HFFc6 (cell line): ENCODE measurements around the gene ARHGAP31. TPM values are rescaled to one million over a fixed set of nuclear protein-coding genes. Genes with fewer than 3 reads are reported as not detected.

Experiments
- DNase-seq: peaks from one replicate; pipeline ENCODE4 v3.0.0-alpha.2; 2018
- H3K27ac Mint-ChIP-seq: 2 replicates; pipeline ENCODE4 v1.8.0; 2020; ENCODE audit warnings: mild to moderate bottlenecking, mixed read lengths
- H3K27me3 Mint-ChIP-seq: 2 replicates; pipeline ENCODE4 v1.8.0; 2021; ENCODE audit warnings: mild to moderate bottlenecking, moderate library complexity, mixed read lengths; ENCODE audit not compliant: insufficient read depth
- H3K36me3 Mint-ChIP-seq: 2 replicates; pipeline ENCODE4 v1.8.0; 2021; ENCODE audit warnings: low read depth, mixed read lengths
- H3K4me1 Mint-ChIP-seq: 2 replicates; pipeline ENCODE4 v1.8.0; 2020; ENCODE audit warnings: low read depth, mixed read lengths
- H3K4me3 Mint-ChIP-seq: 2 replicates; pipeline ENCODE4 v1.8.0; 2020; ENCODE audit warnings: mild to moderate bottlenecking, moderate library complexity, mixed read lengths
- H3K9me3 Mint-ChIP-seq: 2 replicates; pipeline ENCODE4 v1.8.0; 2020; ENCODE audit warnings: mild to moderate bottlenecking, mixed read lengths
- total RNA-seq, 6 experiments: library from RNA; stranded (reverse); fragmentation: NEBNext Ultra II Directional; extraction: Animal tissue kit (Norgen Biotek cat#: 25700); gene quantifications; 2 replicates in 1 of 6; 3 replicates in 5 of 6; pipeline ENCODE4 v1.2.3, GENCODE V29; 2021
- TF ChIP-seq, protein P1 (sequence below): fragments of 200-600 bp; sonication (generic); IDR thresholded peaks from 2 replicates; pipeline ENCODE4 v1.5.0; 2021; ENCODE audit warnings: antibody characterized with exemption, mild to moderate bottlenecking

The ARHGAP31 gene
- total RNA-seq, 6 experiments from 2014 or later: 18.0 to 25.1 (median 20.5) TPM

DNA sequence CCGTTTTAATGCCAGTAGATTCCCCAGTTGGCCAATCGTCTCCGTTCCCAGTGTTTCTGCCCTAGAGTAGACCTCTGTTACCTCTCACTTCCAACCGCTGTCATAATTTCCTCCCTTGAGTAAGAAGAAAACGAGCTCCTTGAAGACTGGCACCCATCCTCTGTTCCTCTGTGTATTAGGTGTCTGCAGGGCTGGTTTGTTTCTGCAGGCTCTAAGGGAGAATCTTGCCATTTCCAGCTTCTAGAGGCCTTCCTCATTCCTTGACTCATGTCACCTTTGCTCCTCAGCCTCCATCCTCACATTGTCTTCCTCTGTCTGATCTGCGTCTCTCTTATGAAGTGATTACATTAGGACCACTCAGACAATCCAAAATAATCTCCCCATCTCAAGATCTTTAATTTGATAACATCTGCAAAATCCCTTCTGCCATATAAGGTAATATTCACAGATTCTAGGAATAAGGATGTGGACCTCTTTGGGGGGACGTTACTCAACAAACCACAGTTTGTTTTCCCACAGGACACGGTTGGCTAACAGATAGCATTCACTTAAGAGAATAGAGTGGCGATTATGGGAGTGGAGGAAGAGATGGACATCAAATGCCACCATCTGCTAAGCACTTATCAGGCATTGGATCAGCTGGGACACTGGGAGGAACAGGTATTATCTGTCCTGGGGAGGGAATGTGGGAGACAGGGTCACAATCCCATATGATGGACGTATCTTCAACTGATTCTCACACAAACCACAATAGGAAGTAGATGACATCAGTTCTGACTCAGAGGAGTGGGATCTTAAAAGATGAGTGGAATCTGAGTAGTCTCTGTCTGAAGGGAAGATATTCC, 17.1 kb downstream of the ARHGAP31 start:
- DNase-seq: peak; percentile 76
- peaks cover 74% of the 10 kb centered on the region for H3K4me1 Mint-ChIP-seq
- peak overlapping the region; percentile 79 for H3K4me3 Mint-ChIP-seq
- peaks cover 23% of the 10 kb centered on the region for H3K36me3 Mint-ChIP-seq
- peak overlapping the region; percentile 80 for H3K27ac Mint-ChIP-seq
- H3K27me3 Mint-ChIP-seq: no peaks in the 10 kb centered on the region; the same call in 1 of the 2 replicates
- H3K9me3 Mint-ChIP-seq: no peaks in the 10 kb centered on the region; the same call in 1 of the 2 replicates
- TF ChIP-seq, protein P1, sequence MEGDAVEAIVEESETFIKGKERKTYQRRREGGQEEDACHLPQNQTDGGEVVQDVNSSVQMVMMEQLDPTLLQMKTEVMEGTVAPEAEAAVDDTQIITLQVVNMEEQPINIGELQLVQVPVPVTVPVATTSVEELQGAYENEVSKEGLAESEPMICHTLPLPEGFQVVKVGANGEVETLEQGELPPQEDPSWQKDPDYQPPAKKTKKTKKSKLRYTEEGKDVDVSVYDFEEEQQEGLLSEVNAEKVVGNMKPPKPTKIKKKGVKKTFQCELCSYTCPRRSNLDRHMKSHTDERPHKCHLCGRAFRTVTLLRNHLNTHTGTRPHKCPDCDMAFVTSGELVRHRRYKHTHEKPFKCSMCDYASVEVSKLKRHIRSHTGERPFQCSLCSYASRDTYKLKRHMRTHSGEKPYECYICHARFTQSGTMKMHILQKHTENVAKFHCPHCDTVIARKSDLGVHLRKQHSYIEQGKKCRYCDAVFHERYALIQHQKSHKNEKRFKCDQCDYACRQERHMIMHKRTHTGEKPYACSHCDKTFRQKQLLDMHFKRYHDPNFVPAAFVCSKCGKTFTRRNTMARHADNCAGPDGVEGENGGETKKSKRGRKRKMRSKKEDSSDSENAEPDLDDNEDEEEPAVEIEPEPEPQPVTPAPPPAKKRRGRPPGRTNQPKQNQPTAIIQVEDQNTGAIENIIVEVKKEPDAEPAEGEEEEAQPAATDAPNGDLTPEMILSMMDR: no peak

DNA sequence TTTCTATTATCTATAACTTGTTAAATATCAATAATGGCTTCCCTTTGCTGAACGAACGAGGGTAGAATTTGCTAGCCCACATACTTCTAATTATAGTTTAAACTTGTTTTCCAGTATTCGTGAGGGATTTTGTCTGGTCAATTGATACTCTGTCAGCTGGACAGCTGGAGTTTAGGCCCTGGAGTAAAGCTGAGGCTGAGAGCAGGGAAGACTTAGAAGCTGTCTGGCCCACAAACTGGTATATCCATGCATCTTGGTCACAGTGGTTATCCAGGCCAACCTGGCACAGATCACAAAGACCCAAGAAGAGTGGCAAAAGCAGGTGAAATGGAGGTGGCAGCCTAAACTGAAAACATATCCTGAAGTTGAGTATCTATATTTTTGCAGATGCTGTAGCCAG, 19.3 kb downstream of the ARHGAP31 start:
- peaks cover 59% of the 10 kb centered on the region for H3K4me1 Mint-ChIP-seq

DNA sequence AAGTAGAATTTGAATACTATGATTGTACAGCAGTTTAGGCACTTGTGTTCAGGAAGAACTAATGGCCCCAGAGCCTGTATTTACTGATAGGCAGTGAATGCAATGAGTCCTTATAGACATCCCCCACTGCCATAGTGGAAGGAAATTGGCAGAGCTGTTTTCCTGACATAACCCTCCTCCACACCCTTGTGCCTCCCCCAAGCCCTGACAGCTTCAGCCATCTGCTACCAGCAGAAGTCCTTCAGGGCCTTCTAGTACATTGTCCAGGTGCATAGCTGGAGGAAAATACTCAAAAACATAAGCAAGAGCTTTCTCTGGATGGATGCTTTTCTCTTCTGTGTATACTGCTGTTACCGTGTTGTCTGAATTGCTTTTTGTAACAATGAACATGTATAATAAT, 20.6 kb downstream of the ARHGAP31 start:
- Mint-ChIP-seq H3K27ac (no peak overlapping the region), H3K36me3 (peaks cover 9% of the 10 kb centered on the region), H3K4me1 (peaks cover 59% of the 10 kb centered on the region), H3K27me3 (no peaks in the 10 kb centered on the region; the same call in 1 of the 2 replicates), H3K4me3 (no peak overlapping the region), H3K9me3 (no peaks in the 10 kb centered on the region)
- no peak for DNase-seq
- TF ChIP-seq, protein P1: no peak

More for the DNA sequence above, 19.3 kb downstream of the ARHGAP31 start:
- H3K27me3 Mint-ChIP-seq: no peaks in the 10 kb centered on the region; the same call in 1 of the 2 replicates
- H3K4me3 Mint-ChIP-seq: no peak overlapping the region
- H3K9me3 Mint-ChIP-seq: no peaks in the 10 kb centered on the region; the same call in 1 of the 2 replicates
- H3K36me3 Mint-ChIP-seq: peaks cover 10% of the 10 kb centered on the region
- TF ChIP-seq, protein P1: no peak
- H3K27ac Mint-ChIP-seq: no peak overlapping the region
- no peak for DNase-seq

DNA sequence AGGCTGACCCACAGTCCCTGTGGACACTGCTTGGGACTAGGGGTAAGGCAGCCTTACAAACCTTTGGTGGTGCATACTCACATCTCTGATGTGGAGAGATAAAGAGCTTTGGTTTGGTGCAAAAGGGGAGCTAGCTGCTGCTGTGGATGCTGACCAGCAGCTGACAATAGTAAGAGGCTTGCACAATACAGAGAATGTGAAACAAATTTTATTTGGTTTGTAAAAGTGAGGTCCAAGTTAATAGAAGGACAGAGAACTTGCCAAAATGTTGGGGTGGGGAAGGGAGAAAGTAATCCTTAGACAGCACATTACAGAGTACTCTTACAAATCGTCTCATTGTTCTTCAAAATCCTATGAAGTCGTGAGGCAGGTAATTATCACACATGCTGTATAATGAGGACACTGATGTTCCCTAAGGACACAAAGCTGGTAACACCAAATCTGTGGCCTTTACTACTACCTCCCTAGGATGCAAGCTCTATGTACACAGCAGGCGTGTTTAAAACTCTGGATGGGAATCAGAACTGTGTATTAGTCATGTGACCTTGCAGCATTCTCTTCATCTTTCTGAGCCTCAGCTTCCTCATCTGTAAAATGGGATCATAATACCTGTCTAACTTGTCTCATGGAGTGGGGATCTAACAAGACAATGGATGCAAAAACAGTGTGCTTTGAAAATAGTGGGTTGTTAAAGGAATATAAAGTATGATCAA, 21.6 kb downstream of the ARHGAP31 start:
- no peaks in the 10 kb centered on the region for H3K27me3 Mint-ChIP-seq
- TF ChIP-seq, protein P1: no peak
- H3K9me3 Mint-ChIP-seq: no peaks in the 10 kb centered on the region
- H3K4me3 Mint-ChIP-seq: no peak overlapping the region
- H3K4me1 Mint-ChIP-seq: peaks cover 53% of the 10 kb centered on the region
- H3K36me3 Mint-ChIP-seq: peaks cover 9% of the 10 kb centered on the region
- no peak overlapping the region for H3K27ac Mint-ChIP-seq
- DNase-seq: no peak

DNA sequence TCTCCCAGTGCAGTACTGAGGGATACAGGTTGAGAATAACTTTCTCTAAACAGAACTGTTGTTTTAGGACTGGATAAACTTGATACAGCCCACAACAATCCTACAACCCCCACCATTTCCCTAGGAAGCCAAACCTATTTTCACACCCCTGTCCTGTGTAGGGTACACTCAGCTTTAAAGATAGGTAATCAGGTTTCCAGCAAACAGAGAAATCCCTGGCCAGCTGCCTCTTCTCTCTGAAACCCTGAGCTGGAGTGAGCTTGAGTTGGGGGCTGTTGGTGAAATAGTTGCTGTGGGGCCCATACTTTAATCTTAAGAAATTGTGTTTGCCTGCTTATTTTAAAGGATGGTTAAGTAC, 22.1 kb downstream of the ARHGAP31 start:
- Mint-ChIP-seq H3K9me3 (no peaks in the 10 kb centered on the region), H3K27me3 (no peaks in the 10 kb centered on the region), H3K27ac (no peak overlapping the region), H3K36me3 (peaks cover 9% of the 10 kb centered on the region), H3K4me3 (no peak overlapping the region), H3K4me1 (peaks cover 50% of the 10 kb centered on the region)
- no peak for DNase-seq
- TF ChIP-seq, protein P1: no peak
